GM10248 (cell line): ENCODE data around the gene ATP1A1.

Experiments used
- CTCF ChIA-PET: fragments of 300-600 bp; sonication (Branson Sonifier 250); formaldehyde crosslinking; extraction: SDS; loops from one replicate; lab custom pipeline; 2021; ENCODE audit warnings: antibody characterized with exemption; lab: Yijun Ruan, JAX
- POLR2A ChIA-PET: fragments of 350-650 bp; sonication (Branson Sonifier 250); formaldehyde crosslinking; extraction: SDS; loops from one replicate; lab custom pipeline; 2020; ENCODE audit warnings: antibody characterized with exemption; lab: Yijun Ruan, JAX
- DNase-seq: peaks from one replicate; pipeline ENCODE4 v3.0.0; 2012; ENCODE audit errors: extremely low spot score
- CTCF ChIP-seq: IDR thresholded peaks from 2 replicates; pipeline ENCODE4 v1.5.1; 2012; ENCODE audit warnings: mild to moderate bottlenecking, low read depth; ENCODE audit errors: extremely low read depth, missing control alignments, control extremely low read depth

ATP1A1 gene

GRCh38 chr1:116337398-116337797, 35.6 kb upstream of the ATP1A1 start:
- CTCF ChIA-PET = no interaction called here
- no peak for DNase-seq
- no peak for TF ChIP-seq CTCF
- POLR2A ChIA-PET = no interaction called here

- ChIA-PET POLR2A (no interaction called here), CTCF (no interaction called here)
- no peak for DNase-seq
- no peak for TF ChIP-seq CTCF
Observed at GRCh38 chr1:116338400-116338799, 34.6 kb upstream of the ATP1A1 start.

GRCh38 chr1:116340506-116341231, 32.4 kb upstream of the ATP1A1 start:
- ChIA-PET POLR2A (no interaction called here), CTCF (interaction anchor here (0.9 to 1.1 kb wide), 3 partner anchors 8 to 16 kb away, joined by 3 read pairs; no protein-coding TSS in a partner anchor)
- no peak for DNase-seq
- TF ChIP-seq CTCF = no peak

GRCh38 chr1:116343019-116343418, 30.0 kb upstream of the ATP1A1 start:
- ChIA-PET CTCF (interaction anchor here (0.9 to 2.4 kb wide), 3 partner anchors 9 to 204 kb away, joined by 3 to 11 read pairs (median 8); no protein-coding TSS in a partner anchor), POLR2A (no interaction called here)
- no peak for DNase-seq
- no peak for TF ChIP-seq CTCF

- POLR2A ChIA-PET = no interaction called here
- CTCF ChIA-PET = interaction anchor here (1.1 to 1.6 kb wide), 3 partner anchors 21 to 27 kb away, joined by 3 to 4 read pairs (median 3); no protein-coding TSS in a partner anchor
Observed at GRCh38 chr1:116345011-116345410, 28.0 kb upstream of the ATP1A1 start.

GRCh38 chr1:116345843-116346242, 27.2 kb upstream of the ATP1A1 start:
- ChIA-PET POLR2A (no interaction called here), CTCF (interaction anchor here (0.7 to 1.4 kb wide), 3 partner anchors 19 to 26 kb away, joined by 3 read pairs; no protein-coding TSS in a partner anchor)
- no peak for DNase-seq
- no peak for TF ChIP-seq CTCF

More at GRCh38 chr1:116345011-116345410, 28.0 kb upstream of the ATP1A1 start:
- no peak for DNase-seq
- TF ChIP-seq CTCF = no peak
